IMR-90 (cell line): ENCODE results near the gene NHEJ1. TPM values are rescaled to one million over a fixed set of nuclear protein-coding genes. Genes with fewer than 3 reads are reported as not detected.

Experiments used
- ATAC-seq: fragments of 200-7000 bp; cut with Tn5 transposase; 2 replicates; pipeline ENCODE4 v1.9.1; 2020; ENCODE audit warnings: low read depth, mild to moderate bottlenecking, moderate library complexity
- BruUV-seq: library from RNA; stranded (reverse); fragments of 400-500 nt; replicated peaks from 2 replicates; lab custom pipeline; 2021; lab: Mats Ljungman, UMichigan
- CTCF ChIA-PET: fragments of 300-600 bp; formaldehyde crosslinking; extraction: SDS; loops from one replicate; lab custom pipeline; 2021; ENCODE audit warnings: antibody characterized with exemption; lab: Yijun Ruan, JAX
- POLR2A ChIA-PET: fragments of 300-600 bp; sonication (Branson Sonifier 250); formaldehyde crosslinking; loops from one replicate; lab custom pipeline; 2022; ENCODE audit warnings: antibody characterized with exemption; ENCODE audit not compliant: unreplicated experiment; lab: Charles Lee
- DNase-seq: peaks from one replicate; pipeline ENCODE4 v3.0.0; 2013
- H2AFZ ChIP-seq: replicated peaks from 2 replicates; pipeline ENCODE3; 2013; ENCODE audit warnings: low read length, mild to moderate bottlenecking; ENCODE audit not compliant: poor library complexity
- H2AK5ac ChIP-seq: 2 replicates; pipeline ENCODE4 v1.6.1; 2013; ENCODE audit warnings: low read depth, low read length, inconsistent platforms
- H2AK9ac ChIP-seq: replicated peaks from 2 replicates; pipeline ENCODE3; 2013; ENCODE audit warnings: mild to moderate bottlenecking, low read depth, low read length, moderate library complexity; ENCODE audit not compliant: poor library complexity
- H2BK120ac ChIP-seq: 2 replicates; pipeline ENCODE4 v1.6.1; 2013; ENCODE audit warnings: low read depth, low read length, inconsistent platforms
- H2BK15ac ChIP-seq: 3 replicates; pipeline ENCODE4 v1.6.1; 2013; ENCODE audit warnings: low read depth, low read length, inconsistent platforms
- H2BK20ac ChIP-seq: 2 replicates; pipeline ENCODE4 v1.6.1; 2013; ENCODE audit warnings: low read depth, mild to moderate bottlenecking, inconsistent platforms, low read length, moderate library complexity
- H2BK5ac ChIP-seq: 2 replicates; pipeline ENCODE4 v1.6.1; 2013; ENCODE audit warnings: mild to moderate bottlenecking, low read depth, low read length, inconsistent platforms; ENCODE audit not compliant: poor library complexity, severe bottlenecking
- H3K14ac ChIP-seq: replicated peaks from 2 replicates; pipeline ENCODE4 v1.6.1; 2013; ENCODE audit warnings: low read depth, low read length, inconsistent platforms
- H3K18ac ChIP-seq: 2 replicates; pipeline ENCODE4 v1.6.1; 2013; ENCODE audit warnings: low read depth, low read length, control low read depth
- H3K23ac ChIP-seq: 2 replicates; pipeline ENCODE4 v1.6.1; 2013; ENCODE audit warnings: low read depth, low read length, inconsistent platforms
- H3K27ac ChIP-seq: 2 replicates; pipeline ENCODE4 v1.5.1; 2013; ENCODE audit warnings: mild to moderate bottlenecking, control low read depth, low read length; ENCODE audit not compliant: insufficient read depth
- H3K27me3 ChIP-seq: 2 replicates; pipeline ENCODE4 v1.6.1; 2013; ENCODE audit warnings: low read length; ENCODE audit not compliant: control insufficient read depth, insufficient read depth
- H3K36me3 ChIP-seq: 2 replicates; pipeline ENCODE4 v1.6.1; 2013; ENCODE audit warnings: low read length, mixed read lengths; ENCODE audit not compliant: control insufficient read depth, insufficient read depth
- H3K4ac ChIP-seq: 2 replicates; pipeline ENCODE4 v1.6.1; 2013; ENCODE audit warnings: low read depth, low read length, inconsistent platforms
- H3K4me1 ChIP-seq: 2 replicates; pipeline ENCODE4 v1.6.1; 2013; ENCODE audit warnings: low read length, mixed read lengths; ENCODE audit not compliant: control insufficient read depth, insufficient read depth
- H3K4me2 ChIP-seq: 2 replicates; pipeline ENCODE4 v1.6.1; 2013; ENCODE audit warnings: low read depth, mild to moderate bottlenecking, control low read depth, low read length, moderate library complexity
- H3K4me3 ChIP-seq: 2 replicates; pipeline ENCODE4 v1.5.1; 2013; ENCODE audit warnings: low read depth, mild to moderate bottlenecking, control low read depth, low read length, moderate library complexity; ENCODE audit not compliant: insufficient read depth
- H3K56ac ChIP-seq: 2 replicates; pipeline ENCODE4 v1.6.1; 2013; ENCODE audit warnings: low read length, inconsistent platforms; ENCODE audit not compliant: insufficient read depth; ENCODE audit errors: extremely low read depth
- H3K79me1 ChIP-seq, 2 experiments: 2 replicates each; pipeline ENCODE4 v1.6.1; 2013; ENCODE audit warnings: low read length in 2 of 2, inconsistent platforms in 1 of 2, low read depth in 1 of 2
- H3K9ac ChIP-seq: 2 replicates; pipeline ENCODE4 v1.6.1; 2013; ENCODE audit warnings: low read depth, low read length, control low read depth
- H3K9me1 ChIP-seq: 2 replicates; pipeline ENCODE4 v1.6.1; 2013; ENCODE audit warnings: low read length, inconsistent platforms; ENCODE audit not compliant: insufficient read depth
- H3K9me3 ChIP-seq: 2 replicates; pipeline ENCODE4 v1.6.1; 2013; ENCODE audit warnings: low read length; ENCODE audit not compliant: control insufficient read depth, insufficient read depth
- H4K20me1 ChIP-seq: 2 replicates; pipeline ENCODE4 v1.6.1; 2013; ENCODE audit warnings: low read length, inconsistent platforms; ENCODE audit not compliant: insufficient read depth
- H4K5ac ChIP-seq: 2 replicates; pipeline ENCODE4 v1.6.1; 2013; ENCODE audit warnings: mild to moderate bottlenecking, low read depth, low read length, control low read depth
- H4K8ac ChIP-seq, 2 experiments: 2 replicates each; pipeline ENCODE4 v1.6.1; 2013; ENCODE audit warnings: low read depth in 2 of 2, low read length in 2 of 2, control low read depth in 1 of 2, inconsistent platforms in 1 of 2
- H4K91ac ChIP-seq: 2 replicates; pipeline ENCODE4 v1.6.1; 2013; ENCODE audit warnings: low read depth, low read length, inconsistent platforms; ENCODE audit not compliant: insufficient read depth
- BHLHE40 ChIP-seq: fragments of 150-350 bp; IDR thresholded peaks from 2 replicates; pipeline ENCODE4 v1.6.1; 2016; ENCODE audit warnings: mild to moderate bottlenecking, low read depth, low read length
- CEBPB ChIP-seq: IDR thresholded peaks from 2 replicates; pipeline ENCODE4 v1.6.1; 2012; ENCODE audit warnings: low read depth, low read length, improper control_type of control experiment
- CHD1 ChIP-seq: IDR thresholded peaks from 2 replicates; pipeline ENCODE4 v1.6.1; 2012; ENCODE audit warnings: low read depth, low read length, improper control_type of control experiment
- CTCF ChIP-seq: conservative IDR thresholded peaks from 2 replicates; pipeline ENCODE4 v1.5.1; 2012; ENCODE audit warnings: mild to moderate bottlenecking, low read depth, low read length, improper control_type of control experiment
- ELK1 ChIP-seq: fragments of 150-350 bp; IDR thresholded peaks from 2 replicates; pipeline ENCODE4 v1.6.1; 2016; ENCODE audit warnings: low read depth, mild to moderate bottlenecking, low read length, moderate library complexity, borderline replicate concordance
- FOS ChIP-seq: fragments of 150-350 bp; IDR thresholded peaks from 2 replicates; pipeline ENCODE4 v1.6.1; 2016; ENCODE audit warnings: low read depth, low read length
- MAZ ChIP-seq: IDR thresholded peaks from 2 replicates; pipeline ENCODE4 v1.6.1; 2012; ENCODE audit warnings: low read depth, mild to moderate bottlenecking, low read length, improper control_type of control experiment, moderate library complexity, borderline replicate concordance
- MXI1 ChIP-seq: IDR thresholded peaks from 2 replicates; pipeline ENCODE4 v1.6.1; 2012; ENCODE audit warnings: low read depth, mild to moderate bottlenecking, low read length, moderate library complexity, borderline replicate concordance
- NFE2L2 ChIP-seq: fragments of 150-350 bp; IDR thresholded peaks from 2 replicates; pipeline ENCODE4 v1.6.1; 2016; ENCODE audit warnings: low read depth, mild to moderate bottlenecking, low read length
- POLR2A ChIP-seq: IDR thresholded peaks from 2 replicates; pipeline ENCODE4 v1.6.1; 2012; ENCODE audit warnings: mild to moderate bottlenecking, low read depth, low read length
- RAD21 ChIP-seq: IDR thresholded peaks from 2 replicates; pipeline ENCODE4 v1.6.1; 2012; ENCODE audit warnings: low read length, improper control_type of control experiment
- RCOR1 ChIP-seq: IDR thresholded peaks from 2 replicates; pipeline ENCODE4 v1.6.1; 2012; ENCODE audit warnings: mild to moderate bottlenecking, low read length, improper control_type of control experiment; ENCODE audit not compliant: insufficient replicate concordance
- RFX5 ChIP-seq: IDR thresholded peaks from 2 replicates; pipeline ENCODE4 v1.8.0; 2012; ENCODE audit warnings: low read depth, mild to moderate bottlenecking, low read length, moderate library complexity
- SMC3 ChIP-seq: fragments of 150-350 bp; IDR thresholded peaks from 2 replicates; pipeline ENCODE4 v1.6.1; 2016; ENCODE audit warnings: low read depth, mild to moderate bottlenecking, antibody characterized with exemption, low read length, moderate library complexity
- USF2 ChIP-seq: fragments of 150-350 bp; IDR thresholded peaks from 2 replicates; pipeline ENCODE4 v1.6.1; 2017; ENCODE audit warnings: mild to moderate bottlenecking, antibody characterized with exemption, low read length, low read depth
- WGBS, 2 experiments: methylation state at CpG; one replicate each; pipeline versions ENCODE4 v1.1.5 to v1.1.7; 2013; ENCODE audit warnings: missing lambda C conversion rate in 2 of 2; ENCODE audit not compliant: insufficient read length in 1 of 2; ENCODE audit errors: extremely low coverage in 2 of 2; 5-methylcytosine and 5-hydroxymethylcytosine counted together
- dilution Hi-C: fragments of 300-500 bp; cut with HindIII; formaldehyde crosslinking; loops from one replicate; pipeline ENCODE4 v1.14.3; 2018; ENCODE audit warnings: low sequenced_read_pairs; ENCODE audit not compliant: unreplicated experiment
- in situ Hi-C: fragments of 300-500 bp; cut with MboI; formaldehyde crosslinking; loops from 3 replicates; pipeline ENCODE4 v1.14.3; 2019; ENCODE audit warnings: low sequenced_read_pairs, inconsistent platforms, mixed read lengths
- intact Hi-C: fragments of 100-400 bp; cut with micrococcal nuclease; formaldehyde crosslinking; loops from 2 replicates; pipeline ENCODE4 v1.10.0; 2022
- polyA plus RNA-seq, 3 experiments: library from polyadenylated mRNA; depleted of rRNA; stranded (reverse); fragments of >200 nt; gene quantifications; 2 replicates each; pipeline ENCODE4 v1.2.3, GENCODE V29; 2012; ENCODE audit warnings: low replicate concordance in 1 of 3
- total RNA-seq: library from RNA; depleted of rRNA; stranded (reverse); fragments of >200 nt; gene quantifications from 2 replicates; pipeline ENCODE4 v1.2.3, GENCODE V29; 2012

NHEJ1 gene
- total and polyA plus RNA-seq, 2 of the 4 experiments (the other 2 are of a cell fraction) = 12.5 to 23.1 TPM

GRCh38 chr2:219204425-219205164, 44.0 kb upstream of the NHEJ1 start:
- POLR2A ChIA-PET = no interaction called here
- TF ChIP-seq POLR2A (no peak), ELK1 (no peak), MXI1 (no peak), CTCF (no peak), NFE2L2 (no peak), CEBPB (no peak), RAD21 (no peak), SMC3 (no peak), CHD1 (no peak), FOS (no peak), BHLHE40 (no peak), RCOR1 (no peak), USF2 (no peak), RFX5 (no peak), MAZ (no peak)

More at GRCh38 chr2:219204425-219205164, 44.0 kb upstream of the NHEJ1 start:
- H3K23ac ChIP-seq = no peak overlapping the region
- no peak overlapping the region for H3K18ac ChIP-seq
- DNase-seq (no peak), ATAC-seq (no peak)
- no peak overlapping the region for H2BK20ac ChIP-seq
- H3K79me1 ChIP-seq = peaks cover 5 to 19% of the 10 kb centered on the region in 2 experiments; a peak in 3 of 4 replicates
- no peak overlapping the region for H3K56ac ChIP-seq
- no peak overlapping the region for H4K91ac ChIP-seq
- no TSS peak for BruUV-seq
- no peaks in the 10 kb centered on the region for H3K9me3 ChIP-seq
- H3K9ac ChIP-seq = no peak overlapping the region
- no peak overlapping the region for H3K14ac ChIP-seq
- H2BK5ac ChIP-seq = no peak overlapping the region
- H2BK120ac ChIP-seq = no peak overlapping the region
- H3K4me2 ChIP-seq = no peak overlapping the region
- H4K20me1 ChIP-seq = peaks cover 9% of the 10 kb centered on the region; the same call in 1 of the 2 replicates
- H4K8ac ChIP-seq = no peak overlapping the region
- peaks cover 16% of the 10 kb centered on the region for H3K4me1 ChIP-seq
- intact Hi-C loops (no loop called here), in situ Hi-C loops (loop anchor here (5.0 kb wide), 1 partner anchor 32 kb away; the partner anchor contains the start of gene SLC23A3), dilution Hi-C loops (no loop called here)
- H3K27me3 ChIP-seq = peaks cover 2% of the 10 kb centered on the region
- peaks cover 10% of the 10 kb centered on the region for H3K36me3 ChIP-seq
- H3K27ac ChIP-seq = no peak overlapping the region
- H3K4me3 ChIP-seq = no peak overlapping the region
- peaks cover 8% of the 10 kb centered on the region; the same call in 1 of the 2 replicates for H3K9me1 ChIP-seq
- H2BK15ac ChIP-seq = no peak overlapping the region
- no peak overlapping the region for H2AFZ ChIP-seq
- H3K4ac ChIP-seq = no peak overlapping the region
- H4K5ac ChIP-seq = no peak overlapping the region
- no CpG with 5 or more reads among the region's 7 CpGs for WGBS, 2 experiments
- CTCF ChIA-PET = no interaction called here
- H2AK9ac ChIP-seq = no peak overlapping the region
- no peak overlapping the region for H2AK5ac ChIP-seq
